GM13977 (cell line): ENCODE results near the gene RAPGEF1.

ENCODE experiments used
- DNase-seq: peaks from one replicate; pipeline ENCODE4 v3.0.0; 2012; ENCODE audit warnings: low spot score
- CTCF ChIP-seq: IDR thresholded peaks from 2 replicates; pipeline ENCODE4 v1.5.1; 2012; ENCODE audit warnings: mild to moderate bottlenecking, control low read depth; ENCODE audit not compliant: insufficient read depth; ENCODE audit errors: extremely low read depth, missing control alignments
- in situ Hi-C: fragments of 300-500 bp; cut with MboI; formaldehyde crosslinking; loops from one replicate; pipeline ENCODE4 v1.12.0; 2022; ENCODE audit warnings: low sequenced_read_pairs, low pct_unique_long_range_greater_than_20kb, mixed read lengths, inconsistent platforms; ENCODE audit not compliant: unreplicated experiment

RAPGEF1 gene

GRCh38 chr9:131649646-131650045 is 90.2 kb downstream of the RAPGEF1 start:
- TF ChIP-seq CTCF = no peak
- in situ Hi-C loops = loop anchor here (10.0 kb wide), 1 partner anchor 85 kb away; no protein-coding TSS in a partner anchor
- no peak for DNase-seq

DNA sequence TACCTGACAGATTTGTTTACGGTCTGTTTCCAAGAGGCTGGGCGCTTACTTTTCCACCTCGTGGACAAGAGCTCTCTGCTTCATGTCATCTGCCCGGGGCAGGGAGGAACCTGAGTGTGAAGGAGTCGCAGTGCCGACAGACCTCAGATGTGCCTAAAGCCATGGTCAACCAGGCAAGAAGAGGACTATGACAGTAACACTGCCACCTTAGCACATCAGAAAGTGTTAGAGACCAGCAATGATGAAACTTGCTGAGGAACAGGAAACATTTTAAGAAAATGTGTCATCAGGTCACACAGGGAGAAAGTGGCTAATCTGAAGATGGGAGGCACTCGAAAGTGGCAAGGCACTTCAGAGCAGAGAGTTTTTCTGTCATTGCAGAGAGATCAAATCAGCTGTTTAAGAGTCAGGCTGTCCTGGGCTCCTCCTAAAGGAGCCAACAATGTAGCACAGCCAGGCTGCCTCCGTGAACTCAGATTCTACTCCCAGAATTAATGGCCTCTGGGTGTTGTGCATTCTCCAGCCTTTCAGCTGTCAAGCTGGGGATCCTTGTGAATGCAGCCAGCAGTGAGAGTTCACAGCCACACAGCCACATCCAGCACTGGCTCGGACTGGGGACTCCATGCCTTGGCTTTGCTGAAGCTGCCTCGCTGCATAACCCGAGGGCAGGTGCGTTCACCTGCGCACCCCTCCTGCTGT is 94.6 kb downstream of the RAPGEF1 start:
- in situ Hi-C loops = no loop called here
- DNase-seq = no peak
- TF ChIP-seq CTCF = no peak

GRCh38 chr9:131642496-131643083 is 97.3 kb downstream of the RAPGEF1 start:
- no peak for TF ChIP-seq CTCF
- DNase-seq = peak; percentile 74
- in situ Hi-C loops = no loop called here

DNA sequence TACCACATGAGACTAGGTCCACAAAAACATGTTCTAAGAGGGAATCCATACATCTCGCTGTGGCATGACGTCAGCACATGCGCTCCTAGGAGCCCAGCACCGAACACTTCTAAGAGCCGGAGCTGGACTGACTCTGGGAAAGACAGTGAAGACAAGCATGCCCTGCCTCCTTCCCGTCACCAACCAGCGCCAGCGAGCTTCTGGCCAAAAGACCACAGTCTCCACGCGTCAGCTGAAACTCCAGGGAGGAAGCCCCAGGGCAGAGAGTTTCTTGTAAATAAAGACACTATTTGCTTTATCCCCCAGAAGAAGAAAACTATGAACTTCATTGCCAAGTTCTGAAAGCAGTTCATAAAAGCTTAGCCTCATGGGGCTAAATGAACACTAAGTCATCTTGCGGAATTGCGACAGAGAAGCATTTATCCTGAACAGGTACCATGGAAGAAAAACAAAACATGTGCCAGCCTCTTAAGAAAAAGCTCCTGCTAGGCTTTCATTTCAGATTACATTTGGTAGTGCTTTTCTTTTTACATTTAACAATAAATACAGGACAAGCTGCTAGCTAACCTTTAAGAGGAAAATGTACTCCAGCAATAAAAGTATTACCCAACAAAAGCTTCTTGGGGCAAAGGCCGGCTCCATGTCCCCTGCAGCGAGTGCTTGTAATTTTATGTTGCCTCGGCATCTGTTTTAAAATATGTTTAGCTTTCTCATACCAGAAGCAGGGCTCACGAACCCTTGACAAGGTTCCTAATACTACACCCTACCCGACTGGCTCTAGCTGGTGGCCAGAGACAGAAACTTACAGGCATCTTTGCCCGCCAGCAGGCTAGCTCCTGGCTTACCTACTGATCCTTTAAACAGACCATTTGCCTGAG is 98.0 kb downstream of the RAPGEF1 start:
- in situ Hi-C loops = no loop called here
- DNase-seq = no peak
- no peak for TF ChIP-seq CTCF

DNA sequence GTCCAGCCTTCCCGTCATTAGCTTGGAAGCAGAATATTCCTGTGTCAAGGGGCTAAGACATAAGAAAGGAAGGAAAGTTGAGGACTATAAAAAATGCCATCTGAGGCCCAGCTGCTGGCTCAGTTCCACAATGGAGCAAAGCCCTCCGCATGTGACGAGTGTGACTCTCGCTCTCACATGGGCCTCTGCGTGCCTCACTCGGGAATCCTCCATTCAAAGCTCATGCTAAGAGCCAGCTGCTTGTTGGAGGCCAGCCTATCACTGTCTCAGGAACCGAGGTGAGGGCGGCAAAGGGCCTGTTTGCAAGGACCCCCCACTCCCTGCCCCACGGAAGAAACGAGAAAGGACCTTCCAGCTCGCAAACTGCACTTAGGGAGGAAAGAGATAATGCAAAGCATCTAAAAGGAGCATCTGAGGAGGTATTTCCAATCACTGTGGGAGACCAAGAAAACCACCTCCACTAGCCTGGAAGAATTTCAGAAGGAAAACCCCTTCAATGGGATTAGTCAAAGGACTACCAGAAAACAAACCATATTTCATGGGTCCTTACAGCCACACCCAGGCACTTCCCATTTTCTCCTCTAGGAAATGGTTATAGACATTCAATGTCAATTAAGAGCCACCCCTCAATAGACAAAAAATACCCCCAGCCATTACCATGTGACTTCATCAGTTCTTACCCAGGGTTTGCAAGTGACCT is 99.3 kb downstream of the RAPGEF1 start:
- no peak for DNase-seq
- no peak for TF ChIP-seq CTCF
- in situ Hi-C loops = no loop called here
